Measurements from ENCODE around the gene ANKRD33B.
"Not testable (repeated sequence)": the region's sequence is repeated elsewhere in the genome, so short reads cannot be mapped to it uniquely, and the experiment has no call there.

The ANKRD33B gene

GRCh38 chr5:10655972-10656830 lies 92.3 kb downstream of the ANKRD33B start:
- DNase-seq (ENCODE audit: low read depth in 2 of 2) = no peak

DNA sequence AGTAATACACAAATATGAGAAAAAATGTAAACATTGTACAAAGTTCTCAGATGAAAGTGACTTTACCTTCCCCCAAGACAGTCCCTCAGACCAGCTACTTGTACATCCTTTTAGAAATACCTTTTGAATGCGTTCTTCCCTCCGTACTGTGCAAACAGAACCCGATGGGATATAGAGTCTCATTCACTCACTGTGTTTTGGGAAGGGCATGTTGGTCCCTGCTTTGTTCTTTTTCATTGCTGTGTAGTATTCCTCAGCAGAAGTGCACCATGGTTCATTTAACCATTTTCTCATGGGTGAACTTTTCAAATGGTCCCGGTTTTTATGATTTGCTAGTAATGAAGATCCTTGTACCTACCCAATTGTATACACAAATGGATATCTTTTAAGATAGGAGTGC lies 94.4 kb downstream of the ANKRD33B start:
- DNase-seq (ENCODE audit: low read depth in 2 of 2) = no peak

- DNase-seq (ENCODE audit: low read depth in 2 of 2) = no peak
These were observed 96.3 kb downstream of the ANKRD33B start for GRCh38 chr5:10660135-10660534.

DNA sequence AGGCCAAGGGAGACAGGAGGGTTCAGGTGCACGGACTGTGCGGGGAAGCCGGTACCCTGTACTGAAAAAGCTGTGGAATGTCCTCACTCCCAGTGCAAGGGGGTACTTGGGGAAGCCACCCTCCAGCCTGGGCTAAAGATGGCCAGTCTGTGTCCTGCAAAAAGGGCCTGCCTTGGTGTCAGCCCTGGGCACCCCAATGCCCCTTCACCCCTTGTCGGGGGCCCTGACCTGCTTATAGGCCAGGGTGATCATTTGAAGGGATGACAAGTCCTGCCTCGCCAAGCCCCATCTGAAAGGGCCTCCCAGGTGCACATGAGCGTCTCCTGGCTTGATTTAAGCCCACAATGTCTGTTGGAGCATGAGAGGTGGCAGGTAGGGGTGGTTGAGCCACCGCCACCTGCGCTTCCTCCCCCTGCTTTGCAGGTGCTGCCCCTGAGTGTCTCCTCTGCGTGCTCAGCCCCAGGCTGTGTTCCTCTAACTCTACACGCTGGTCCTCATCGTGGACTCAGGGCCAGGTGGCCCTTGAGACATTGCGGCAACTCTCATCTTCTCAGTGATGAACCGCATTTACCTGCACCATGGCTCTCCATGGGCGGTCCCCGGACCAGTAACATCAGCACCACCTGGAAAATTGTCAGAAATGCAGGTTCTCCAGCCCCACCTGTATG lies 97.0 kb downstream of the ANKRD33B start:
- no peak for DNase-seq (ENCODE audit: low read depth in 2 of 2)

DNA sequence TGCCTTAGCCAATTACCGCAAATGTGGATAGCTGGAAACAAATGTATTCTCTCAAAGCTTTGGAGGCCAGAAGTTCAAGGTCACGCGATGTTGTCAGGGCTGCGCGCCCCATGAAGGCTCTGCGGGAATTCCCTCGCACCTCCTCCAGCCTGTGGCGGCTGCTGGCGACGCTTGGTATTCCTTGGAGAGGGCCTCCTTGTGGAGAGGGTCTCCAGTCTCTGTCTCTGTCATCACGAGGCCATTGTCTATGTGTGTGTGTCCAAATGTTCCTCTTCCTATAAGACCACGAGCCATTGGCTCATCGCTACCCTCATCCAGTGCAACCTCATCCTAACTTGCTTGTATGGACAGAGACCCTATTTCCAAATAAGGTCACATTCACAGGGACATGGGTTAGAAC lies 97.5 kb downstream of the ANKRD33B start:
- no peak for DNase-seq (ENCODE audit: low read depth in 2 of 2)

DNA sequence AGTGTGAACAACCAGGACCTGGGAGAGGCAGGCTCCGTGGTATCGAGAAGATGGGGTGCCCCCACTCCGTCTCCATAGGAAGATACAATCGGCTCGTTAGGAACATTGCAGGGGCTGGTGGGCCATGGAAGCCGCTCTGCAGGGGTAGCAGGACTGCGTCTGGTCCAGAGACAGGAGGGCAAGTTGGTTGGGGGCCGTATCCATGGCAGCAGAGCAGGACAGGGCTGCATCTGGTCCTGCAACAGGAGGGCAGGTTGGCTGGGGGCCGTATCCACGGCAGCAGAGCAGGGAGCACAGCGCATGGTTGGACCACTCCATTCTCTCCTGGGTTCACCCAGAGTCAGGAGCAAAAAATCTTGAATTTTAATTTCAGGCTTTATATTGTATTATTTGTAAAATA lies 98.2 kb downstream of the ANKRD33B start:
- DNase-seq (ENCODE audit: low read depth in 2 of 2) = no peak

GRCh38 chr5:10662661-10663488 lies 99.0 kb downstream of the ANKRD33B start:
- no peak for DNase-seq (ENCODE audit: low read depth in 2 of 2)

DNA sequence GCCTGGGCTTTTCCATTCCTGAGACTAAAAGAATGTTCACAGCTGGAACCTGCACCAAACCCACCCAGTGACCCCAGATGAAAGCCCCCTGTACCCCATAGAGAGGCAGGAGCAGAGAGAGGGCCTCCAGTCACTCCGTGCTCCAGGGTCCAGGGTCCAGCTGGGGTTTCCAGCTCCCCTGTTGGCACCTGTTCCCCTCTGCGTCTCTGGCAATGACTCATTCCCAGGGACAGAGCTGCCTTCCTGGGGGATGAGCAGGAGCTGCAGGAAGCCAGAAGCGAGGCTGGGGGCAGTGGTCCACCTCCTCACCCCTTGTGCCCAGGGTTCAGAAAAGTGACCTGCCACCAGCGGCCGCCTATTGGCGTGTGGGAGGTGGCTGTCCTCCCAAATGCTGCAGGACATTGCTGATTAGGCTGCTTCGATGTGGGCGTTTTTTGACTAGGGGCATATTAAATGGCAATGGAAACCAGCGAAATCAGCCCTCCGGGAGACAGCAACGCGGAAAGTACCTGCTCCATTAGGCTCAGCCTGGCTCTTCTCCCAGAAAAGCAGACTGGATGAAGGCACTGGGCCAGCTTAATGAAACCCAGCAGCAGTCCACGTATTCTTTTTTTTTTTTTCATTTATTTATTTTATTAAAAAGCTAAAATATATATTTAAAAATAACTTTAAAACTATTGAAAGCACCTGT lies 99.8 kb downstream of the ANKRD33B start:
- no peak for DNase-seq (ENCODE audit: low read depth in 2 of 2)

GRCh38 chr5:10664180-10664769 lies 100.4 kb downstream of the ANKRD33B start:
- DNase-seq (ENCODE audit: low read depth in 2 of 2) = not testable (repeated sequence)

GRCh38 chr5:10665799-10666198 lies 101.9 kb downstream of the ANKRD33B start:
- no peak for DNase-seq (ENCODE audit: low read depth in 2 of 2)

DNA sequence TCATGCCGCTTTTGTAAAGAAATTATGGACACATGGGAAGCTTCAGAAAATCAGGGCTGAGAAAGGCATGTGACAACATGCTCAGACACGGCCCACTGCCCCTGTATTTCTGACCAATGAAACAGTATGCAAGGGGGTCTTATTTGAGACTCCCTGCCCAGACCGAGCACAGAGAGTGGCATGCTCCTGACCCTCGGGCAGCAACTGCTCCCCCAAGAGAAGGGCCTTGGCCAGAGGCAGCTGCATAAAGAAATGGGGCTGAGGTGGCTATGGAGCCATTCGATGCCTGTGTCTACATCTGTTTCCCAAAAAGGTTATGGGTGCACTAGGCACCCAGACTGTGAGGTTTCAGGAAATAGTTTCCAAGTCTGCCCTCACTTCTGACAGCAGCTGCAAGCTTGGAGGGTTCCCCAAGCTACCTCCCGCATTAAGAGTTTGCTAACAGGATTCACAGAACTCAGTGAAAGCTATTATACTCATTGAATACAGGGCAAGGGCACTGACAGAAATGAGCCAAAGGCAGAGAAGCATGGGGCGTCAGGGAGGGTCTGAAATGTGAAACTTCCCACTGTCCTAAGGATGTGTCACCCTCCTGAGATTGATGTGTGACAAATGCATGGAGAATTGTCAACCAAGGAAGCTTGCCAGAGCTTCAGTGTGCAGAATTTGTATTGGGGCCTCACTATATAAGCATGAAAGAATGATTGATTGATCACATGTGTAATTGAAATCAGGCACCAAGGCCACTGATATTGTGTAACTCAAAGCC lies 102.8 kb downstream of the ANKRD33B start:
- DNase-seq (ENCODE audit: low read depth in 2 of 2) = no peak

GRCh38 chr5:10667431-10668057 lies 103.7 kb downstream of the ANKRD33B start:
- no peak for DNase-seq (ENCODE audit: low read depth in 2 of 2)

DNA sequence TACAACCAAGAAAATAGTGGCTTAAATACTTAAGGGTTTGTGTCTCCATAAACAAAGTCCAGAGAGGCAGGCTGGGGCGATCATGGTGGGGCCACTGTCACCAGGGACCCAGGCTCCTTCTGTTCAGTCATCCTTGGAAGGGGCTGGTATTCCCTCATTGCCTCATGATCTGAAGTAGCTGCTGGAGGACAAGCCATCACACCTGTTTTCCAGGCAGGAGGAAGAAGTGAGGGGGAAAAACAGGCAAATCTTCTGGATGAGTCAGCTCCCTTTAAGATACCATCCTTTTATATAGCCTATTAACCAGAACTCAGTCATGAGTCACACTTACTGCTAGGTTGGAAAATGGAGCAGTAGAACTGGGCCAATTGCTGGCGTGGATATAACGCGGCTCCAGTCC lies 104.8 kb downstream of the ANKRD33B start:
- no peak for DNase-seq (ENCODE audit: low read depth in 2 of 2)

- no peak for DNase-seq (ENCODE audit: low read depth in 2 of 2)
These were observed 106.1 kb downstream of the ANKRD33B start for GRCh38 chr5:10669983-10670382.

GRCh38 chr5:10671041-10672008 lies 107.5 kb downstream of the ANKRD33B start:
- no peak for DNase-seq (ENCODE audit: low read depth in 2 of 2)

DNA sequence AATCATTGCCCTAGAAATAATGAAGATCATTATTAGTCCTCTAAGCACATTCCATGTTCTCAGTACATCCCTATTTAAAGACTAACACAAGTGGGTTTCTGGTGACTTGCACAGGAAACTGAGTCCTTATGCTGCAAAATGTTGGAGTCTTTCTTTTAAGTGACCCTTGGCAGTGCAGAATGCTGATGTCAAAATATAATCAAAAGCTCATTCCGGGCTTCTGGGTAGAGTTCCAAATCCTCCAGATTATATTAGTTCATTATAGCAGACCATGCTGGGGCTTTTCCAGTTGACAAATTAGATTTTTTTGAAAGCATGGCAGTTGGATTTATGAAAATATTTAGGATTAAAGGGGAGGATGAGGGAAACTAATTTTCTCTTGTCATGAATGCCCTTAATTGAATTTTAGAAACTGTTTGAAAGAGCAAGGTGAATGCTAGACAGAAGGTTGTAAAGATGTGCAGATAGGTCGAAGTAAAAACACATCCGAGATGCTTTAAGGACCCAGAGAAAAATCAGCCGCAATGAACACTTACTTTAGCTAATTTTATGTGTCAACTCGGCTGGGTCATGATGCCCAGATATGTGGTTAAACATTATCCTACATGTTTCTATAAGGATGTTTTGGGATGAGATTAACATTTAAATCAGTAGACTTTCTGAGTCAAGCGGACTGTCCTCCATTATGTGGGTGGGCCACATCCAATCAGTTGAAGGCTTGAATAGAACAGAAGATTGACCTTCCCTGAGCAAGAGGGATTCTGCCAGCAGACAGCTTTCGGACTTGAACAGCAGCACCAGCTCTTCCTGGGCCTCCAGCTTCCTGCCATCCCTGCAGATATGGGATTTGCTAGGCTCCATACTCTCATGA lies 108.5 kb downstream of the ANKRD33B start:
- no peak for DNase-seq (ENCODE audit: low read depth in 2 of 2)

DNA sequence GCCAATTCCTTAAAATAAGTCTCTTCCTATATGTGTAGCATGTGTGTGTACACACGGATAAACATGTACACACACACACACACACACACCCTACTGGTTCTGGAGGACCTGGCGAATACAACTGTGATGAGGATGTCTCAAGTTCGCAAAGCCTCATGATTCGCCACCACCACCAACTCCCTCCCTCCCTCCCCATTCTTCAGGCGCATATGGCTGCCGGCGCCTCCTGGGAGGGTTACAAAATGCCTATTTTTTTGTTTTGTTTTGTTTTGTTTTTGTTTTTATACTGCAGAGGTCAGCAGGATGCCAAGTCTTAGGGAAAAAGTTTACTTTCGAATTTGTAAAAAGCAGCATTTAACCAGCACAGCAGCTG lies 109.1 kb downstream of the ANKRD33B start:
- no peak for DNase-seq (ENCODE audit: low read depth in 2 of 2)

- no peak for DNase-seq (ENCODE audit: low read depth in 2 of 2)
These were observed 109.5 kb downstream of the ANKRD33B start for GRCh38 chr5:10673407-10673806.

All from stimulated activated CD8-positive, alpha-beta memory T cell treated with anti-CD3 and anti-CD28 coated beads, Interleukin-15, amount 100 ng/mL, for 48 hours (primary cell).